Mesenchymal stem cell (in vitro differentiated cells and primary cell): ENCODE measurements around the gene BAAT.
A peak's percentile ranks its signal among the peaks of the same experiment; 100 is the strongest.

Experiments
- DNase-seq: peaks from one replicate; pipeline ENCODE4 v3.0.0-alpha.2; 2013
- H2AFZ ChIP-seq: one replicate; pipeline ENCODE4 v1.6.1; 2013; ENCODE audit warnings: low read depth, mild to moderate bottlenecking, control low read depth, inconsistent platforms, low read length, moderate library complexity
- H2AK5ac ChIP-seq: 2 replicates; pipeline ENCODE4 v1.6.1; 2013; ENCODE audit warnings: low read length, moderate library complexity, mild to moderate bottlenecking, inconsistent platforms; ENCODE audit not compliant: severe bottlenecking
- H2BK120ac ChIP-seq: one replicate; pipeline ENCODE4 v1.6.1; 2013; ENCODE audit warnings: low read depth, mild to moderate bottlenecking, inconsistent platforms, low read length, moderate library complexity
- H2BK12ac ChIP-seq, 2 experiments: one replicate each; pipeline ENCODE4 v1.6.1; 2013; ENCODE audit warnings: inconsistent platforms in 2 of 2, low read length in 2 of 2, mild to moderate bottlenecking in 2 of 2, moderate library complexity in 2 of 2, control low read depth in 1 of 2
- H2BK15ac ChIP-seq: one replicate; pipeline ENCODE4 v1.6.1; 2013; ENCODE audit warnings: mild to moderate bottlenecking, low read depth, inconsistent platforms; ENCODE audit not compliant: poor library complexity, severe bottlenecking
- H2BK5ac ChIP-seq: 2 replicates; pipeline ENCODE4 v1.6.1; 2013; ENCODE audit warnings: low read depth, mild to moderate bottlenecking, low read length, control low read depth, inconsistent platforms; ENCODE audit not compliant: poor library complexity, severe bottlenecking
- H3K14ac ChIP-seq, 2 experiments: one replicate each; pipeline ENCODE4 v1.6.1; 2013; ENCODE audit warnings: inconsistent platforms in 2 of 2, low read length in 2 of 2, control low read depth in 1 of 2, mild to moderate bottlenecking in 1 of 2, moderate library complexity in 1 of 2
- H3K18ac ChIP-seq, 2 experiments: one replicate each; pipeline ENCODE4 v1.6.1; 2013; ENCODE audit warnings: inconsistent platforms in 2 of 2, low read length in 2 of 2, control low read depth in 1 of 2, low read depth in 1 of 2, mild to moderate bottlenecking in 1 of 2
- H3K23ac ChIP-seq, 2 experiments: one replicate each; pipeline ENCODE4 v1.6.1; 2013; ENCODE audit warnings: inconsistent platforms in 2 of 2, low read length in 2 of 2, mild to moderate bottlenecking in 2 of 2, moderate library complexity in 2 of 2, control low read depth in 1 of 2
- H3K27ac ChIP-seq: 2 replicates; pipeline ENCODE4 v1.5.1; 2013; ENCODE audit warnings: mild to moderate bottlenecking, moderate library complexity, low read length, control low read depth, inconsistent platforms; ENCODE audit not compliant: poor library complexity, severe bottlenecking
- H3K27me3 ChIP-seq, 2 experiments: 2 replicates each; pipeline versions ENCODE4 v1.6.1 to v1.7.0; 2013; ENCODE audit warnings: low read length in 2 of 2, mild to moderate bottlenecking in 2 of 2, moderate library complexity in 2 of 2, control low read depth in 1 of 2, inconsistent platforms in 1 of 2; ENCODE audit not compliant: control insufficient read depth in 1 of 2, insufficient read depth in 1 of 2
- H3K36me3 ChIP-seq, 2 experiments: 2 replicates each; pipeline versions ENCODE4 v1.6.1 to v1.7.0; 2013; ENCODE audit warnings: low read length in 2 of 2, control low read depth in 1 of 2, inconsistent platforms in 1 of 2, low read depth in 1 of 2, mild to moderate bottlenecking in 1 of 2; ENCODE audit not compliant: insufficient read depth in 2 of 2, control insufficient read depth in 1 of 2
- H3K4ac ChIP-seq, 2 experiments: one replicate each; pipeline ENCODE4 v1.6.1; 2013; ENCODE audit warnings: inconsistent platforms in 2 of 2, low read length in 2 of 2, mild to moderate bottlenecking in 2 of 2, moderate library complexity in 2 of 2, control low read depth in 1 of 2, low read depth in 1 of 2
- H3K4me1 ChIP-seq: 2 replicates; pipeline ENCODE4 v1.6.1; 2013; ENCODE audit warnings: low read depth, low read length, control low read depth; ENCODE audit not compliant: control insufficient read depth, insufficient read depth
- H3K4me2 ChIP-seq: 2 replicates; pipeline ENCODE4 v1.6.1; 2013; ENCODE audit warnings: low read length, mild to moderate bottlenecking, inconsistent platforms; ENCODE audit not compliant: poor library complexity, severe bottlenecking
- H3K4me3 ChIP-seq, 2 experiments: 2 replicates each; pipeline versions ENCODE4 v1.5.1 to v1.7.0; 2013; ENCODE audit warnings: low read length in 2 of 2, mild to moderate bottlenecking in 2 of 2, control low read depth in 1 of 2, low read depth in 1 of 2; ENCODE audit not compliant: insufficient read depth in 1 of 2
- H3K79me1 ChIP-seq: replicated peaks from 2 replicates; pipeline ENCODE4 v1.6.1; 2013; ENCODE audit warnings: mild to moderate bottlenecking, control low read depth, low read length, inconsistent platforms; ENCODE audit not compliant: poor library complexity, severe bottlenecking
- H3K9ac ChIP-seq: 2 replicates; pipeline ENCODE4 v1.7.0; 2013; ENCODE audit warnings: mild to moderate bottlenecking, low read length, moderate library complexity
- H3K9me3 ChIP-seq: 2 replicates; pipeline ENCODE4 v1.7.0; 2013; ENCODE audit warnings: mild to moderate bottlenecking, low read length; ENCODE audit not compliant: control insufficient read depth
- H4K8ac ChIP-seq: one replicate; pipeline ENCODE4 v1.6.1; 2013; ENCODE audit warnings: inconsistent platforms, mild to moderate bottlenecking, low read length, moderate library complexity
- H4K91ac ChIP-seq: one replicate; pipeline ENCODE4 v1.6.1; 2013; ENCODE audit warnings: mild to moderate bottlenecking, low read length, inconsistent platforms
- WGBS: methylation state at CpG from one replicate; pipeline ENCODE4 v1.1.7; 2013; ENCODE audit warnings: mixed read lengths; 5-methylcytosine and 5-hydroxymethylcytosine counted together

Gene BAAT

DNA sequence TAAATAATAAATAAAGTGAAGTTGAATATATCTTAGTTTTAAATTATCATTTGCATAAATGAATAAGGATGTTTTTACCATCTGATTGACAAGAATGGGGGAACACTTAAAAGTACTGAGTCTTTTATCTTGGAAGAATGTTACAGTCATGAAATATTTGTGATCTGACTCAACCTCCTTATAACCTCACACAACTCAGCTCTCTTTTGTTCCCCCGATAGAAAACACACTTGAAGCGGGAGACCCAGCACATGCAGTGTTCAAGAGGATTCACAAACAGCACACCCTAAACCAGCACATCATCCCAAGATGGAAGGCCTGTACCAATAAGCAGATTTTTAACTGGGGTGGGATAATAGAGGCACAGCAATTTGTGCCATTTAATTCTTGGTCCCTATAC, 15.5 kb downstream of the BAAT start:
- peak overlapping the region; percentile 50 for H3K27ac ChIP-seq
- no peak overlapping the region for H4K91ac ChIP-seq
- no peaks in the 10 kb centered on the region for H3K27me3 ChIP-seq
- WGBS, result no CpG with 5 or more reads among the region's 2 CpGs
- no peak overlapping the region for H2BK5ac ChIP-seq
- H2BK12ac ChIP-seq, result no peak overlapping the region
- H3K9ac ChIP-seq, result no peak overlapping the region
- no peak overlapping the region for H3K4me3 ChIP-seq
- H3K4ac ChIP-seq, result no peak overlapping the region
- no peak overlapping the region for H3K4me2 ChIP-seq
- no peaks in the 10 kb centered on the region for H3K79me1 ChIP-seq
- H3K4me1 ChIP-seq, result peaks cover 2% of the 10 kb centered on the region
- no peak overlapping the region for H3K18ac ChIP-seq
- no peak overlapping the region for H3K23ac ChIP-seq
- no peak overlapping the region for H2BK15ac ChIP-seq
- H2BK120ac ChIP-seq, result no peak overlapping the region
- H3K14ac ChIP-seq, result no peak overlapping the region
- H2AFZ ChIP-seq, result no peak overlapping the region
- no peak for DNase-seq
- no peak overlapping the region for H4K8ac ChIP-seq
- no peak overlapping the region for H2AK5ac ChIP-seq
- H3K36me3 ChIP-seq, result no peaks in the 10 kb centered on the region
- no peaks in the 10 kb centered on the region for H3K9me3 ChIP-seq

DNA sequence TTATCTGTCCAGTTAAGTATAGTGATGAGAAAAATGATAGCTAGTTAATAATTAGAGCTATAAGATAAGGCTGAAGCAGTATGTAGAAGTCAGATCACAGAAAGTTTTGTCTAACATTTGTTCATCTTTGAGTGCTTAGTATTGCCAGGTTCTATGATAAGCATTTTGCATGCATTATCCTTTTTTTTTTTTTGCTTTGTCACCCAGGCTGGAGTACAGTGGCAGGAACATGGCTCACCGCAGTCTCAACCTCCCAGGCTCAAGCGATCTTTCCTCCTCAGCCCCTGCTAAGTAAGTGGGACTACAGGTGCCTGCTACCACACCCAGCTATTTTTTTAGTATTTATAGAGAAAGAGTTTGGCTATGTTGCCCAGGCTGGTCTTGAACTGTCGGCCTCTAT, 17.5 kb downstream of the BAAT start:
- Histone ChIP-seq H4K91ac (no peak overlapping the region), H3K4me1 (peaks cover 2% of the 10 kb centered on the region), H3K14ac (no peak overlapping the region), H3K36me3 (no peaks in the 10 kb centered on the region), H4K8ac (no peak overlapping the region), H3K18ac (no peak overlapping the region), H3K4me2 (no peak overlapping the region), H3K23ac (no peak overlapping the region), H3K9ac (no peak overlapping the region), H2AFZ (no peak overlapping the region), H2BK120ac (no peak overlapping the region), H3K9me3 (no peaks in the 10 kb centered on the region), H2BK15ac (no peak overlapping the region), H3K4ac (no peak overlapping the region), H3K27ac (no peak overlapping the region), H2BK12ac (no peak overlapping the region), H3K4me3 (no peak overlapping the region), H3K79me1 (no peaks in the 10 kb centered on the region), H2BK5ac (no peak overlapping the region), H3K27me3 (no peaks in the 10 kb centered on the region), H2AK5ac (no peak overlapping the region)
- DNase-seq, result no peak
- WGBS, result 89% methylated on average over 1 of the region's 3 CpGs

DNA sequence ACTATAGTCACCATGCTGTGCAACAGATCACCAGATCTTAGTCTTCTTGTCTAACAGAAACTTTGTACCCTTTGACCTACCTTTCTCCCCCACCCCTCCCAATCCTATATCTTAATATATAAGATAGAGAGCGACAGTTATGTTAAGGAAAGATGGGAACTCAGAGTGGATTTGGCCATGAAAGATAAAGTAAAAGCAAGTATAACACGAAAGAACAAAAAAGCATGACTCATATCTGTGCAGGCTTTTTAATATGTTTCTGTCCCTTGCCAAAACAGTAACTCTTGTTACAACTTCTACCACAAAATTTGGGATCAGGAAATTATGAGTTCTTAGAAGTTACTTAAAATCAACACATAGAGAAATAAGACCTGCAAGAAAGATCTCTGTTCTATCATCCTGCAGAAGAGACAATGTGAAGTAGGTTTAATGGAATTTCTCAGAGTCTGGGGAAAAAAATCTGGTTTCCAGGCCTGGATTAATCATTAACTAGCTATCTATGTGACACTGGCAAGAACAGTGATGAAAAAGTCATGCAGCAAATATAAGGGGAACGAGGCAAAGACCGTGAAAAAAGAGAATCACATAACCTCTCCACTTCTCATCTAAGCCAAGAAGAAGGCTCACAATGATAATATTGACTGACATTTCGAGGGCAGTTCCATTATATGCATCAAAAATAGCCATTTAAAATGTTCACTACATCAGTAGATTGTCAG, 18.6 kb downstream of the BAAT start:
- Histone ChIP-seq H3K9me3 (no peaks in the 10 kb centered on the region), H3K36me3 (no peaks in the 10 kb centered on the region), H3K4me2 (no peak overlapping the region), H4K91ac (no peak overlapping the region), H2BK15ac (no peak overlapping the region), H2BK120ac (no peak overlapping the region), H3K9ac (no peak overlapping the region), H3K23ac (no peak overlapping the region), H3K18ac (no peak overlapping the region), H2BK5ac (no peak overlapping the region), H3K14ac (no peak overlapping the region), H2AK5ac (no peak overlapping the region), H3K79me1 (no peaks in the 10 kb centered on the region), H3K4me3 (no peak overlapping the region), H3K27ac (peak overlapping the region; percentile 76), H4K8ac (no peak overlapping the region), H2BK12ac (no peak overlapping the region), H2AFZ (no peak overlapping the region), H3K27me3 (no peaks in the 10 kb centered on the region), H3K4ac (no peak overlapping the region), H3K4me1 (peaks cover 2% of the 10 kb centered on the region)
- DNase-seq, result no peak
- WGBS, result 95% methylated on average over 2 of the region's 5 CpGs

DNA sequence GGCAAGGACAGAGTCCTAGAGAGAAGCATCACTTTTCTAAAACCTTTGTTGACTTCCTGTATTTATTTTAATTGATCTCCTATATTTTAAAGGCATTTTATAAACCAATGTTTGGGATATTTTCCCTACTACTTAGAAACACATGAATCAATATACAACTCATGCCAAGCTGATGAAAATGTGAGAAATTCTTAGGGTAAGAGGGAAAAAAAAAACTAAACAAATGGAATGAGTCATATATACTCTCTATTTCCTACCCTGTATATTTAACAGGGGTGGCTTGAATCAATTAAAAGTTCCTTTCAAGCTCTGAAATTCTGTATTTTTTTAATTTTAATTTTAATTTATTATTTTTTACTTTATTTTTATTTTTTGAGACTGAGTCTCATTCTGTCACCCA, 19.6 kb downstream of the BAAT start:
- no peaks in the 10 kb centered on the region for H3K9me3 ChIP-seq
- no peaks in the 10 kb centered on the region for H3K36me3 ChIP-seq
- H3K27me3 ChIP-seq, result no peaks in the 10 kb centered on the region
- no peak overlapping the region for H3K23ac ChIP-seq
- H2AFZ ChIP-seq, result no peak overlapping the region
- no peaks in the 10 kb centered on the region for H3K79me1 ChIP-seq
- H3K9ac ChIP-seq, result no peak overlapping the region
- H3K18ac ChIP-seq, result no peak overlapping the region
- H2BK12ac ChIP-seq, result no peak overlapping the region
- no peak overlapping the region for H3K14ac ChIP-seq
- H4K91ac ChIP-seq, result no peak overlapping the region
- H2AK5ac ChIP-seq, result no peak overlapping the region
- no peak overlapping the region for H3K4me2 ChIP-seq
- peak; percentile 14 for DNase-seq
- no peak overlapping the region for H2BK120ac ChIP-seq
- no peak overlapping the region for H3K4me3 ChIP-seq
- H4K8ac ChIP-seq, result no peak overlapping the region
- H3K4ac ChIP-seq, result no peak overlapping the region
- H2BK5ac ChIP-seq, result no peak overlapping the region
- peaks cover 2% of the 10 kb centered on the region for H3K4me1 ChIP-seq
- no peak overlapping the region for H2BK15ac ChIP-seq
- H3K27ac ChIP-seq, result no peak overlapping the region
